ENCODE results near the gene CDIPT.
A peak's percentile ranks its signal among the peaks of the same experiment; 100 is the strongest.

CDIPT gene

DNA sequence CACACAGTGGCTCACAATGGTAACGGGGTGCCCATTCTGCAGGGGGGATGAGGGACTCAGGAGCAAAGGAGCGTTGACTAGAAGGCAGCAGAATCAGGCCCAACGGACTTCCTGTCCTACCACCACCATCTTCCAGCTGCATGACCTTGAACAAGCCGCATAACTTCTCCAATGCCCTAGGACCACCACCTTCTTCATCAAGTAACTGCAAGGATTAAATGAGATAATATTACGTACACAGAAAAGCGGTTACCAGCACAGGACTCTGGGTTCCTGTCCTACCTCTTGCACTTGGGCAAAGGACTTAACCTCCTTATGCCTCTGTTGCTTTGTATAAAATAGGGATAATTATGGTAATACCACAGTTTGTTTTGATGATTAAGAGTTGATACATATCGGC, 41.9 kb upstream of the CDIPT start:
- WGBS = 97% methylated on average over 7 of the region's 7 CpGs
- Histone ChIP-seq H3K9me3 (ENCODE audit: insufficient read depth, low read depth, low read length) (no peaks in the 10 kb centered on the region), H3K27me3 (ENCODE audit: insufficient read depth, low read length) (no peaks in the 10 kb centered on the region), H3K4me1 (ENCODE audit: insufficient read depth, low read length) (no peaks in the 10 kb centered on the region), H3K36me3 (ENCODE audit: insufficient read depth, low read length) (peaks cover 16% of the 10 kb centered on the region), H3K4me3 (ENCODE audit: low read length) (no peak overlapping the region), H3K27ac (ENCODE audit: low read depth, low read length) (no peak overlapping the region), H3K9ac (ENCODE audit: low read depth, low read length) (no peak overlapping the region)

DNA sequence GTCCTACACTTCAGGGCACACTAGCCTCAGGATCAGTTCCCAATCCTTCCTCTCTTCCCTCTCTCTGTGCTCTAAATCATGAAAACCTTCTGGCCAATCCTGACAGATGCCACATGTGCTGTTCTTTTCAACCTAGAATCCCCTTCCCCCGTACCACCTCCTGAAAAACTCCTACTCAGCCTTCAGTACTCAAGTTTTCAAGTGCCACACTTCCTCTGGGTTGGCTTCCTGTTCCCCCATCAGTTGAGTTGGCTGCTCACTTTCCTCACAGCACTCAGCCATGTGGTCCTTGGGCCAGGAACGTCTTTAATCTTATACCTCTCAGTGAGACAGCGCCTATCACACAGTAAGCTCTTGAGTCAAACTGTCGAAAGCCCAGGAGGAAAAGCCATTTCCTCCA, 40.6 kb upstream of the CDIPT start:
- H3K4me3 ChIP-seq (ENCODE audit: low read length) = no peak overlapping the region
- H3K36me3 ChIP-seq (ENCODE audit: insufficient read depth, low read length) = peaks cover 16% of the 10 kb centered on the region
- H3K4me1 ChIP-seq (ENCODE audit: insufficient read depth, low read length) = no peaks in the 10 kb centered on the region
- H3K27ac ChIP-seq (ENCODE audit: low read depth, low read length) = no peak overlapping the region
- no peaks in the 10 kb centered on the region for H3K27me3 ChIP-seq (ENCODE audit: insufficient read depth, low read length)
- whole genome bisulfite sequencing = 89% methylated on average over 4 of the region's 4 CpGs
- no peaks in the 10 kb centered on the region for H3K9me3 ChIP-seq (ENCODE audit: insufficient read depth, low read depth, low read length)
- no peak overlapping the region for H3K9ac ChIP-seq (ENCODE audit: low read depth, low read length)

DNA sequence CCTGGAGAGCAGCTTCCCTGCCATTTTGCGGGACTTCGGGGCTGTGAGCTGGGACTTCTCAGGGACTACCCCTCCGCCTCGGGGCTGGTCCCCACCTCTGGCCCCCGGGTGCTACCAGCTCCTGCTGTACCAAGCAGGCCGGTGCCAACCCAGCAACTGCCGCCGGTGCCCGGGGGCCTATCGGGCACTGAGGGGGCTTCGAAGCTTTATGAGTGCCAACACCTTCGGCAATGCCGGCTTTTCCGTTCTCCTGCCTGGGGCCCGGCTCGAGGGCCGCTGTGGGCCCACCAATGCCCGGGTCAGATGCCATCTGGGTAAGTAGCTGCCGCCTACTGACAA, 38.5 kb upstream of the CDIPT start:
- Histone ChIP-seq H3K4me1 (ENCODE audit: insufficient read depth, low read length) (peaks cover 11% of the 10 kb centered on the region; the same call in 1 of the 2 replicates), H3K9ac (ENCODE audit: low read depth, low read length) (peak overlapping the region; percentile 77; the same call in 1 of the 2 replicates), H3K27me3 (ENCODE audit: insufficient read depth, low read length) (no peaks in the 10 kb centered on the region), H3K4me3 (ENCODE audit: low read length) (peak overlapping the region; percentile 99), H3K27ac (ENCODE audit: low read depth, low read length) (no peak overlapping the region), H3K36me3 (ENCODE audit: insufficient read depth, low read length) (peaks cover 14% of the 10 kb centered on the region), H3K9me3 (ENCODE audit: insufficient read depth, low read depth, low read length) (no peaks in the 10 kb centered on the region)
- WGBS = 92% methylated on average over 19 of the region's 19 CpGs

DNA sequence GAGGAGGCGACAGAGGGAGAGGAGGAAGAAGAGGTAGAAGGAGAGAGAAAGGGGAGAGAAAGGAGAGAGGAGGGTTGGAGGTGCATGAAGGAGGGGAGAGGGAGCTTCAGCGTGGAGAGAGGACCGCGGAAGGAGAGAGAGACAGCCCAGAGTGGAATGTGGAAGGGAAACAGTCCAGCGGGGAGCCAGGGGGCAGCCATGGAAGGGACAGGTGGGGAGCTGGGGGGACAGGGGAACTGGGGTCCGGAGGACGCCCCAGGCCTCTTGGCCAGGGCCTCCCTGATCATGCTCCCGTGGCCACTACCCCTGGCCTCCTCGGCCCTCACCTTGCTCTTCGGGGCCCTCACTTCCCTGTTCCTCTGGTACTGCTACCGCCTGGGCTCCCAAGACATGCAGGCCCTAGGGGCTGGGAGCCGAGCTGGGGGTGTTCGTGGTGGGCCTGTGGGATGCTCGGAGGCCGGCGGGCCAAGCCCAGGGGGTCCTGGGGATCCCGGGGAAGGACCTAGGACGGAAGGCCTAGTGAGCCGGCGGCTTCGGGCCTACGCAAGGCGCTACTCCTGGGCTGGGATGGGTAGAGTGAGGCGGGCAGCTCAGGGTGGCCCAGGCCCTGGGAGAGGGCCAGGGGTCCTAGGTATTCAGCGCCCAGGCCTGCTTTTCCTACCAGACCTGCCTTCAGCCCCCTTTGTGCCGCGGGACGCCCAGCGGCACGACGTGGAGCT, 38.0 kb upstream of the CDIPT start:
- 52% methylated on average over 31 of the region's 31 CpGs for WGBS

DNA sequence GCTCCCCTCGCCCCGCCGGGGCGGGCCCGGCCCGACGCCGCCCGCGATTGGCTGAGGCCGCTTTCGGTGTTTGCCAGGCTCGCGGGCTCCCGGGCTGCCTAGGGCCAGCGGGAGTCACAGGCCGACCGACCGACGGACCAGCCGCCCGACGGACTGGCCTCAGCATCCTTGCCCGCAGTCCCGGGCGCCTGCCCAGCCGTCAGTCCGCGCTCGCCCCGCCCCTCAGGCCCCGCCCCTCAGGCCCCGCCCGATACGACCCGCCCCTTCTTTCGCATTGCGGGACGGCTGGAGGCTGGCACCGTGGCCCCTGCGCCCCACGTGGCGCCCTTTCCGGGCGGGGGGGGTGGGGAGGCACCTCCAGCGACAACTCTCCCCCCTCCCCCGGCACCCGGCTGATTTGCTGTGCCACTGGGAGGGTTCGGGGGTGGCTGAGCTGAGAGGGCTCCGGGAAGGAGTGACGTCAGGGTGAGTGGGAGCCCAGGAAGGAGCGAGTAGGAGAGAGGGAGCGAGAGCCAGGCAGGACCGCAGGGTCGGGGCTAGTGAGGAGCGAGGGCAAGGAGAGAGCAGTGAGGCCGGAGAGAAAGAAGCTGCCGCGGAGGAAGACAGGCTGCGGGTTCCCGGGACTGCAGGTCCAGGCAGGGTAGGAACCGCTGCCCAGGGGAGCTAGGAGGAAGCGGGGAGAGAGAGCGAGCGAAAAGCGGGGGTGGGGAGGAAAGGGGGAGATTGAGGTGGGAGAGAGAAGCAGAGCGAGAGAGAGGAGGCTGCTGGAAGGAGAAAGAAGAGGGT, 37.3 kb upstream of the CDIPT start, which contains the start of gene ASPHD1:
TSS of gene ASPHD1 (plus strand) at position 387 of the 786 bp plus-strand sequence. CDS start 484 bp downstream, outside the sequence.
- H3K9me3 ChIP-seq (ENCODE audit: insufficient read depth, low read depth, low read length) = no peaks in the 10 kb centered on the region
- H3K4me3 ChIP-seq (ENCODE audit: low read length) = peak within 1 kb of the TSS; percentile 99
- H3K36me3 ChIP-seq (ENCODE audit: insufficient read depth, low read length) = peaks cover 12% of the 10 kb centered on the region
- H3K9ac ChIP-seq (ENCODE audit: low read depth, low read length) = peak within 1 kb of the TSS; percentile 77
- WGBS = under 1% methylated on average over 58 of the region's 67 CpGs
- no peaks in the 10 kb centered on the region for H3K27me3 ChIP-seq (ENCODE audit: insufficient read depth, low read length)
- peaks cover 11% of the 10 kb centered on the region; the same call in 1 of the 2 replicates for H3K4me1 ChIP-seq (ENCODE audit: insufficient read depth, low read length)
- peak within 1 kb of the TSS; percentile 82 for H3K27ac ChIP-seq (ENCODE audit: low read depth, low read length)

More for the DNA sequence above, 38.0 kb upstream of the CDIPT start:
- Histone ChIP-seq H3K27ac (ENCODE audit: low read depth, low read length) (peak overlapping the region; percentile 38; the same call in 1 of the 2 replicates), H3K9me3 (ENCODE audit: insufficient read depth, low read depth, low read length) (no peaks in the 10 kb centered on the region), H3K36me3 (ENCODE audit: insufficient read depth, low read length) (peaks cover 13% of the 10 kb centered on the region), H3K4me3 (ENCODE audit: low read length) (peak overlapping the region; percentile 99), H3K27me3 (ENCODE audit: insufficient read depth, low read length) (no peaks in the 10 kb centered on the region), H3K4me1 (ENCODE audit: insufficient read depth, low read length) (peaks cover 11% of the 10 kb centered on the region; the same call in 1 of the 2 replicates), H3K9ac (ENCODE audit: low read depth, low read length) (peak overlapping the region; percentile 77)

DNA sequence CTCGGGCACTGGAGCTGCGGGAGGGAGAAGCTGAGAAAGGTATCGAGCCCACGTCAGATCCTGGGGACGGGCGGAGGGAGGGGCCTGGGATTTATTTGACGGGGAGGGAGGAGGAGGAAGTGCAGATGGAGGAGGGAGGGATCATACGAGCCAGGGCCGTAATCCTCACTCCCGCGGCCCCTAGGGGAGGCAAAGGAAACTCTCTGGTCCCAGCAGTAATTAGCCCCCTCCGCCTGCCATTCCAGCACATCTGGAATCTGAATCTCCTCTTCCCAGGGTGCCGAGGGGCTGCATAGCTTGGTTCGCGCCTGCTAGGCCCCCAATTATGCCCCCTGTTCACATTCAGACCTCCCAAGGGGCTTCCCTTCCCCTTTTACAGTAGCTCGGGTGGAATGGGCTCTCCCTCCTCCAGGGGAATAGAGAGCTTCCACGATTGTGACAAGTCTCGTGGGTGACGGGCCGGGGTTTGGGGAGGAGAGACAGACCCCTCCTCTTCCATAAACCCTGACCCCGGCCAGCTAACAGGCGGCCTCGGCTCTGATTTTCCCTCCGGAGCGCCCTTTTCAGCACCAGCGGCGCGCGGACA, 36.6 kb upstream of the CDIPT start, which contains the start of gene SEZ6L2:
TSS of gene SEZ6L2 (minus strand) at position 35 of the 586 bp plus-strand sequence. CDS start 531 bp downstream, outside the sequence.
- Histone ChIP-seq H3K27me3 (ENCODE audit: insufficient read depth, low read length) (no peaks in the 10 kb centered on the region), H3K36me3 (ENCODE audit: insufficient read depth, low read length) (peaks cover 9% of the 10 kb centered on the region; the same call in 1 of the 2 replicates), H3K27ac (ENCODE audit: low read depth, low read length) (peak within 1 kb of the TSS; percentile 82), H3K4me3 (ENCODE audit: low read length) (peak within 1 kb of the TSS; percentile 99), H3K9me3 (ENCODE audit: insufficient read depth, low read depth, low read length) (no peaks in the 10 kb centered on the region), H3K9ac (ENCODE audit: low read depth, low read length) (peak within 1 kb of the TSS; percentile 77), H3K4me1 (ENCODE audit: insufficient read depth, low read length) (peaks cover 11% of the 10 kb centered on the region; the same call in 1 of the 2 replicates)
- under 1% methylated on average over 27 of the region's 29 CpGs for WGBS

DNA sequence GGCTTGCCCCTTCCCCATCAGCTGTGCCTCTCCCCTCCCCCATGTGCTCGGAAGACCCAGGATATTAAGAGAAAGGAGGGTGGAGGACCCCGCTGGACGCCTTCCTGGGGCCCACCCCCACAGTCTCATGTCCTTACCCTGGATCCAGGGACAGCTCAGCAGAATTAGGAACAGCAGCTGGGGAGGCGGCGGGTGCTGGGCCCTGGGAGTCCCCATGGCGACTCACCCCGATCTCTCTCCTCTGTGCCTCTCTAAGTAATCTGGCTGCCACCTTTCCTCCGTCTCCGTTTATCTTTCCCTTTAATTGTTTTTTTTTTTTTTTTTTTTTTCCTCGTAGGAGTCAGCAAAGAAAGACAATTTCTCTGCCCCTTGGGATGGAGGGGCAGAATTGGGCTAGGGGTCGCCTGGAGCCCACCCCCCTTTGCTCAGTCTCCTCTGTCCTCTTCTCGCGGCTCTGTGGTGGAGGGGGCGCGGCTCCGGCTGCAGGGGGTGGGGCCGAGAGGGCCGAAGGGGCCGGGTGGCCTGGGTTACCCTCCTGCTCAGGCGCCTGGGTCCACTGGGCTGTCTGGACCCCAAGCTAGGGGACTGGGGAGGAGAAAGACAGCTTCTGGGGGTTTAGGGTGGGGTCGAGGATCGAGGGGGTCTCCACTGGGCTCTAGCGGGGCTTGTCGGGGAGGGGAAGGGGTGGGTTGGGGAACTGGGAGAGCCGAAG, 35.9 kb upstream of the CDIPT start:
- H3K4me1 ChIP-seq (ENCODE audit: insufficient read depth, low read length) = peaks cover 11% of the 10 kb centered on the region; the same call in 1 of the 2 replicates
- H3K27ac ChIP-seq (ENCODE audit: low read depth, low read length) = peak overlapping the region; percentile 82
- peak overlapping the region; percentile 64 for H3K9ac ChIP-seq (ENCODE audit: low read depth, low read length)

DNA sequence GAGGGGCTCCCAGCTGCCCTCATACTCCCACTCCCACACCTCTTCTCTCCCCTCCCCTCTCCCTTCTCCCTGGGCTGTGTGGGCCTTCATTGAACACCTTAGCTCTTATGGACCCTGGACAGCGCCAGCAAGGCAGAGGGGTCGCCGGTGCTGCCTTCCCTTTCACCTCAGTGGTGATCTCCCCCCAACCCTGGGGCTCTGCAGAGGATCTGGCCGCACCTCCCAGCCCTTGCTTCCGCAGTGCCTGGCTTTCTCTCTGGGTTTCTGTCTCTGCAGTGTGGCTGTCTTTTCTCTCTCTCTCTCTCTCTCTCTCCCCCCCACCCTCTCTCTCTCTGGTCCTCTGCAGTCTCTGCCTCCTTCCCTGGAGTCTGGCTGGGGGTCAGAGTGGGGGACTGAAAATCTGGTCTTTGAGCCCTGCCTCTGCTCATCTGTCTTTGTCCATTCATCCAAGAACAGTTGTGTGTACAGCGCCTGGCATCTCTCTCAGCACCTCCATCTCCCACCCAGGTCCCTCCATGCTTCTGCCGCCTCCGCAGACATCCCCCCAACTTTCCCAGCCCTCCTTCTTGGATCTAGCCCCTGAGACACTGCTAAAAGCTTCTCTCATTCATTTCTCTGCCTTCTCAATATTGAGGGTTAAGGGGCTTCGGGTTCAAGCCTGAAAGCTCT, 35.2 kb upstream of the CDIPT start:
- peak overlapping the region; percentile 99 for H3K4me3 ChIP-seq (ENCODE audit: low read length)
- H3K36me3 ChIP-seq (ENCODE audit: insufficient read depth, low read length) = peaks cover 9% of the 10 kb centered on the region; the same call in 1 of the 2 replicates
- peaks cover 11% of the 10 kb centered on the region; the same call in 1 of the 2 replicates for H3K4me1 ChIP-seq (ENCODE audit: insufficient read depth, low read length)
- no peaks in the 10 kb centered on the region for H3K27me3 ChIP-seq (ENCODE audit: insufficient read depth, low read length)
- no peaks in the 10 kb centered on the region for H3K9me3 ChIP-seq (ENCODE audit: insufficient read depth, low read depth, low read length)
- 22% methylated on average over 8 of the region's 9 CpGs for WGBS
- no peak overlapping the region for H3K27ac ChIP-seq (ENCODE audit: low read depth, low read length)
- peak overlapping the region; percentile 64 for H3K9ac ChIP-seq (ENCODE audit: low read depth, low read length)

More for the DNA sequence above, 35.9 kb upstream of the CDIPT start:
- H3K9me3 ChIP-seq (ENCODE audit: insufficient read depth, low read depth, low read length) = no peaks in the 10 kb centered on the region
- H3K36me3 ChIP-seq (ENCODE audit: insufficient read depth, low read length) = peaks cover 7% of the 10 kb centered on the region; the same call in 1 of the 2 replicates
- H3K4me3 ChIP-seq (ENCODE audit: low read length) = peak overlapping the region; percentile 99
- no peaks in the 10 kb centered on the region for H3K27me3 ChIP-seq (ENCODE audit: insufficient read depth, low read length)
- WGBS = under 1% methylated on average over 22 of the region's 25 CpGs

DNA sequence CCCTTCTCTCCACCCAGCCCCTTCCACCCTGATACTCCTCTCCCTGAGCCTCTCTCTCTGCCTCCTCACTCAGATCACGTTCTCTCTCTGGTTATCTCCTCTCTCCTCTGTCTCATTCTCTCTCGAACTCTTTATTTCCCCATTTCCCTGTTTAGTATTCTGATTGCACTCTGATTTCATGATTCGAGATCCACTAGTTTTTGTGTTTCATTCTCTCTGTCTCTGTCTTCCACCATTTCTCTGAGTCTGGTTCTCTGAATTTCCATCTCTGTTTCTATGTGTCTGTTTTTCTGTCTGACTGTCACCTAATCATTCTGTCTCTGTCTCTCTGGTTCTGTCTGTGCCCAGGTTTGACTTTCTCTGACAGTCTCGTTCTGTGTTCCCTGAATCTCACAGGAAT, 34.3 kb upstream of the CDIPT start:
- no peaks in the 10 kb centered on the region for H3K9me3 ChIP-seq (ENCODE audit: insufficient read depth, low read depth, low read length)
- H3K4me1 ChIP-seq (ENCODE audit: insufficient read depth, low read length) = peaks cover 11% of the 10 kb centered on the region; the same call in 1 of the 2 replicates
- 86% methylated on average over 4 of the region's 4 CpGs for WGBS
- H3K27ac ChIP-seq (ENCODE audit: low read depth, low read length) = no peak overlapping the region
- H3K36me3 ChIP-seq (ENCODE audit: insufficient read depth, low read length) = peaks cover 9% of the 10 kb centered on the region; the same call in 1 of the 2 replicates
- H3K27me3 ChIP-seq (ENCODE audit: insufficient read depth, low read length) = no peaks in the 10 kb centered on the region
- no peak overlapping the region for H3K9ac ChIP-seq (ENCODE audit: low read depth, low read length)
- H3K4me3 ChIP-seq (ENCODE audit: low read length) = peak overlapping the region; percentile 99; the same call in 1 of the 2 replicates

DNA sequence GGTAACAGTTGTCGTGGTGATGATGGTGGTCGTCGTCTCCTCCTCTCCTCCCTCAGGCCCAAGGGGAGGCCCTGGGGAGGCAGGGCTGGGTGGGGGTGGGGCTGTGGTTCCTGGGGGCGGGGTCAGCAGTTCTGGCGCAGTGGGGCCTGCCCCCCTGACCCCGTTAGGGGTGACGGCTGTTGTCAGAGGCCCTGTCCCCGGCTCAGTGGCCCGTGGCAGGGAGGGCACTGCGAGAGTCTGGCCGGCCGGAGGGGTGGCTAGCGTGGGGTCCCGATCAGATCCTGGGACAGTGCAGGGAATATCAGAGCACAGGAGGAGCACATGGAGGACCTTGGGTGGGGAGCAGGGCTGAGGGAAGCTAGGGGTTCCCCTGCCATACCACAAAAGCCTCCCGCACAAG, 33.8 kb upstream of the CDIPT start:
- H3K36me3 ChIP-seq (ENCODE audit: insufficient read depth, low read length) = peaks cover 9% of the 10 kb centered on the region; the same call in 1 of the 2 replicates
- H3K4me3 ChIP-seq (ENCODE audit: low read length) = no peak overlapping the region
- 81% methylated on average over 11 of the region's 15 CpGs for WGBS
- peaks cover 11% of the 10 kb centered on the region; the same call in 1 of the 2 replicates for H3K4me1 ChIP-seq (ENCODE audit: insufficient read depth, low read length)
- no peak overlapping the region for H3K27ac ChIP-seq (ENCODE audit: low read depth, low read length)
- no peaks in the 10 kb centered on the region for H3K27me3 ChIP-seq (ENCODE audit: insufficient read depth, low read length)
- no peaks in the 10 kb centered on the region for H3K9me3 ChIP-seq (ENCODE audit: insufficient read depth, low read depth, low read length)
- no peak overlapping the region for H3K9ac ChIP-seq (ENCODE audit: low read depth, low read length)

Measured in HUES64 (cell line).